ENCODE data around the gene NKPD1. TPM values are rescaled to one million over a fixed set of nuclear protein-coding genes. Genes with fewer than 3 reads are reported as not detected.
A peak's percentile ranks its signal among the peaks of the same experiment; 100 is the strongest.

NKPD1 gene
- total RNA-seq, 1 donor from 2014 or later = 0.11 TPM

DNA sequence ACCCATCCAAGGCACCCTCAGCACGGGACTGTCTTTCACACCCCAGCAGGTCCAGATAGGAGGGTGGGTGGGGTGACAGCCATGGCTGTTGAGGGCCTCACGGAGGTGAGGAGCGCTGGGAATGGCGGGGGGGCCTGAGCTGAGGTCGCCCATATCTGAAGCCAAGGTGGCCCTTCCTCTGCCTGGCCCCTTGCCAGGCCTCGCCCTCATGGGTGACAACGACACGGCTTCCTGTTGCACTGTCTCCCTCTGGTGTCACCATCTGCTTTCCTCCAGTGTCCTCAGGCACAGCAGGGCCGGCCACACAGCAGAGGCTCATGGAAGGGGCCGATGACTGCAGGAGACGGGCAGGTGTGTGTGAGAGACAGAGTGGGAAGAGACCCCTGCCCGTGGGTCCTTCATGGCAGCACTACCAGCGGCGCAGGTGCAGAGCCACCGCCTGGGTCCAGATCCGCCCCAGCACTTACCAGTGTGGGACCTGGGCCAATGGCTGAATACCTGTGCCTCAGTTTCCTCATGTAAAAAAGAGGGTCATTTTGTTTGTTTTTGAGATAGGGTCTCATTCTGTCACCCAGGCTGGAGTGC lies 8.1 kb upstream of the NKPD1 start:
- H3K27ac Mint-ChIP-seq = no peak overlapping the region
- no peak overlapping the region for H3K4me3 Mint-ChIP-seq
- peaks cover 34% of the 10 kb centered on the region for H3K4me1 Mint-ChIP-seq
- ATAC-seq (ENCODE audit: low read depth) (no peak), DNase-seq (no peak)
- peaks cover 4% of the 10 kb centered on the region for H3K36me3 Mint-ChIP-seq (ENCODE audit: low read depth)
- H3K9me3 Mint-ChIP-seq = no peaks in the 10 kb centered on the region
- H3K27me3 Mint-ChIP-seq = no peaks in the 10 kb centered on the region
- POLR2A ChIA-PET = no interaction called here
- TF ChIP-seq, protein P1, sequence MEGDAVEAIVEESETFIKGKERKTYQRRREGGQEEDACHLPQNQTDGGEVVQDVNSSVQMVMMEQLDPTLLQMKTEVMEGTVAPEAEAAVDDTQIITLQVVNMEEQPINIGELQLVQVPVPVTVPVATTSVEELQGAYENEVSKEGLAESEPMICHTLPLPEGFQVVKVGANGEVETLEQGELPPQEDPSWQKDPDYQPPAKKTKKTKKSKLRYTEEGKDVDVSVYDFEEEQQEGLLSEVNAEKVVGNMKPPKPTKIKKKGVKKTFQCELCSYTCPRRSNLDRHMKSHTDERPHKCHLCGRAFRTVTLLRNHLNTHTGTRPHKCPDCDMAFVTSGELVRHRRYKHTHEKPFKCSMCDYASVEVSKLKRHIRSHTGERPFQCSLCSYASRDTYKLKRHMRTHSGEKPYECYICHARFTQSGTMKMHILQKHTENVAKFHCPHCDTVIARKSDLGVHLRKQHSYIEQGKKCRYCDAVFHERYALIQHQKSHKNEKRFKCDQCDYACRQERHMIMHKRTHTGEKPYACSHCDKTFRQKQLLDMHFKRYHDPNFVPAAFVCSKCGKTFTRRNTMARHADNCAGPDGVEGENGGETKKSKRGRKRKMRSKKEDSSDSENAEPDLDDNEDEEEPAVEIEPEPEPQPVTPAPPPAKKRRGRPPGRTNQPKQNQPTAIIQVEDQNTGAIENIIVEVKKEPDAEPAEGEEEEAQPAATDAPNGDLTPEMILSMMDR (IDR thresholded peaks at IDR 0.05) = no peak
- intact Hi-C loops (cut with micrococcal nuclease) = no loop called here
- CTCF ChIA-PET = no interaction called here

DNA sequence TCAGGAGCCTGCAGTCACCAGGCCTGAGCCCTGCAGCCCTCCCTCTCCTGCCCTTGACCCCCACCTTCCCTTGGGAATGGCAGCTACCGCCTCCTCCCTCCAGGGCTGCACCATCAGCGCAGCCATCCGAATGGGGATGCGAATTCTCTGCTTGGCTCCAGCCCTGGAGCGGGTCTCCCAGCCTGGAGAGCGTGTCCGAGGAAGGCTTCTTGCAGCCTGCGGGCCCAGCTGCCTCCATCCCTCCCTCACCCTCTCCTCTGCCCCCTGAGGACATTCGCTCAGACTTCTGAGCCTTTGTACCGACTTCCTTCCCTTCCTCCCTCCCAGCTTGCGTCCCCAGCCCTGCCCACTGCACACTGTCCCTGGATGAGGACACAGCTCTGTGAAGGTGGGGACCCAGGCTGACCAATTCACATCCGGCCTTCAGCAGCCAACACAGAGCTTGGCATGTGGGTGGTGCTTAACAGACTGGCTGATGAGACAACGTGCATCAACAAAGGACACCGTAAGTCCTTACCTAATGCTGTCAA lies 6.0 kb upstream of the NKPD1 start:
- DNase-seq (no peak), ATAC-seq (ENCODE audit: low read depth) (no peak)
- Mint-ChIP-seq H3K9me3 (no peaks in the 10 kb centered on the region), H3K4me1 (peaks cover 25% of the 10 kb centered on the region), H3K27me3 (no peaks in the 10 kb centered on the region), H3K36me3 (ENCODE audit: low read depth) (peaks cover 4% of the 10 kb centered on the region), H3K27ac (no peak overlapping the region), H3K4me3 (no peak overlapping the region)
- ChIA-PET CTCF (interaction anchor here (1.4 kb wide), 1 partner anchor 12 kb away, joined by 3 read pairs; the partner anchor contains the start of gene BLOC1S3), POLR2A (interaction anchor here (1.0 kb wide), 1 partner anchor 159 kb away, joined by 20 read pairs; no protein-coding TSS in a partner anchor)
- TF ChIP-seq, protein P1 (IDR thresholded peaks at IDR 0.05) = no peak
- intact Hi-C loops (cut with micrococcal nuclease) = no loop called here

DNA sequence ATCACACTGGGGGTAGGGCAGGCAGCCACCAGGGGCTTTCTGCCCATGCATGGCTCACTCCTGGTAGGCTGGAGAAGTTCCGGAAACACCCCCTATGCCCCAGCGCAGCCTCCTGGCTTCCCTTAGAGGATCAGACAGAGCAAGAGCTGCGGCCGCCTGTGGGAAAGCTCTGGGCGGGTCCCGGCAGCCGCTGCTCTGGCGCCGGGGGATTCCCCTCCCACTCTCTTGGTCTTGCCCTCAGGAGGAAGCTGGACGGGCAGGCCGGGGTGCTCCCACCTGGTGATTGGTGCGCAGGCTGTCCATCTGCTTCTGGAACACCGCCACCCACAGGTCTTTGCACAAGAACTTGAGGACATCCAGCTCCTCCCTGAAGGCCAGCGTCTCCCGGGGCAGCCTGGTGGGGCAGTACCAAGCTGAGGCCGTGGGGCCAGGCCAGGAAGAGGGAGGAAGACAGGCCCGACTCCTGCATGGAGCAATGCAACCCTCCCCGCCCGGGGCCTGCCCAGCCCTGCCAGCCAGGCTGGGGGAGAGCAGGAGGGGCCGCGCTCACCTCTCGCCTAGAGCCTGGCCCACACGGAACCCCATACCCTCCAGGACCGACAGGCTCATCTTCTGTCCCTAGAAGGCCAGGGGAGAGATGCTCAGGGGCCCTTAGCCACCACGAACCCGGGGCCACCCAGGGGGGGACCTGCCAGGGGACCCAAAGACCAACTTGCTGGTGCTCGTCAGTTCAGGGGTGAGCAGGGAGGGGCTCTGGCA lies 4.0 kb upstream of the NKPD1 start:
- Mint-ChIP-seq H3K4me3 (peak overlapping the region; percentile 24), H3K9me3 (no peaks in the 10 kb centered on the region), H3K27me3 (peaks cover 8% of the 10 kb centered on the region), H3K4me1 (peaks cover 17% of the 10 kb centered on the region), H3K27ac (no peak overlapping the region), H3K36me3 (ENCODE audit: low read depth) (peaks cover 4% of the 10 kb centered on the region)
- ChIA-PET CTCF (interaction anchor here (0.9 to 1.2 kb wide), 2 partner anchors 13 to 72 kb away, joined by 3 read pairs; partner anchors contain the start of gene TRAPPC6A), POLR2A (interaction anchor here (0.6 to 2.2 kb wide), 8 partner anchors 12 to 412 kb away, joined by 3 to 20 read pairs (median 4); partner anchors contain the start of genes BLOC1S3, PPP1R37 and TRAPPC6A)
- DNase-seq (peak; percentile 49), ATAC-seq (ENCODE audit: low read depth) (peak; percentile 85)
- intact Hi-C loops (cut with micrococcal nuclease) = loop anchor here (2.0 kb wide), 1 partner anchor 14 kb away; the partner anchor contains the start of genes BLOC1S3 and TRAPPC6A
- TF ChIP-seq, protein P1 (IDR thresholded peaks at IDR 0.05) = no peak

DNA sequence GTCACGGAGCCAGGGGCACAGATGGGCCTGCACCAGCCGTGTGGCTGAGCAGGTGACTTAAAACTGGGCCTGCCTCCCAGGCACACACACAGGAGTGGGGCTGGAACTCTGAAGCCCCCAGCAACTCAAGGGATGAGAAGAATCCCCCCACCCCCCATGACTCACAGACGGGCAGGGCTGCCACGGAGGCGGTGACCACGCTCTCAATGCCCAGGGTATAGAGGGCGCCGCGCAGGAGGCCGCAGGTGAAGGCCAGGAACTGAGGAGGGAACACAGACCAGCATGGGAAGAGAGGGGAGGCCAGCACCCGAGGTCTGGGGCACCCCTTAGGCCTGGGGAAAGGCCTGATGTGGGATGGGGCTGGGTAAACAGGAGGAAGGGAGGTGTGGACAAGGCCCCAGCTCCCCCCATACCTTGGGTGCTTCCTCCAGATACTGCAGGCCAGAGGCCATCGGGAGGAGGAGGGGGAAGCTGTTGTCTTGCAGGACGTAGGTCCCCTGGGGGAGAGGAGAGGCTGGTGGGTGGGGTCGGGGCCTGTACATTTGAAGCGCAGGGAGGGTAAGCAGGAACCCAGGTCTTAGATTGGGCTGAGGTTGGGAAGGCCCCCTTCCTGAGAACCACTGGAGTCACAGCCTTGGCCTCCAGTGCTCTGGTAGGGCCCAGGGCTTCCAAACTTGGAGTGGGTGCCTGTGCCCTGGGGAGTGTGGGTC lies 3.1 kb upstream of the NKPD1 start:
- ATAC-seq (ENCODE audit: low read depth) = no peak
- CTCF ChIA-PET = interaction anchor here (0.9 to 1.2 kb wide), 2 partner anchors 14 to 72 kb away, joined by 3 read pairs; partner anchors contain the start of gene TRAPPC6A

More for the DNA sequence above, 3.1 kb upstream of the NKPD1 start:
- TF ChIP-seq, protein P1 (IDR thresholded peaks at IDR 0.05) = no peak
- peak overlapping the region; percentile 24 for H3K27ac Mint-ChIP-seq
- no peak overlapping the region for H3K4me3 Mint-ChIP-seq
- POLR2A ChIA-PET = interaction anchor here (0.6 to 2.2 kb wide), 6 partner anchors 11 to 411 kb away, joined by 3 to 20 read pairs (median 4); partner anchors contain the start of genes BLOC1S3, PPP1R37 and TRAPPC6A
- H3K9me3 Mint-ChIP-seq = no peaks in the 10 kb centered on the region
- intact Hi-C loops (cut with micrococcal nuclease) = loop anchor here (2.0 kb wide), 1 partner anchor 15 kb away; the partner anchor contains the start of genes BLOC1S3 and TRAPPC6A
- peaks cover 17% of the 10 kb centered on the region for H3K4me1 Mint-ChIP-seq
- H3K27me3 Mint-ChIP-seq = peaks cover 12% of the 10 kb centered on the region
- no peak for DNase-seq
- H3K36me3 Mint-ChIP-seq (ENCODE audit: low read depth) = peaks cover 4% of the 10 kb centered on the region
